22Rv1 (cell line): ENCODE measurements around the gene B4GALT5.

Experiments
- CTCF ChIP-seq: fragments of 450-650 bp; IDR thresholded peaks from 2 replicates; pipeline ENCODE4 v1.5.1; 2017; ENCODE audit warnings: mild to moderate bottlenecking
- ZFX ChIP-seq: fragments of 450-650 bp; IDR thresholded peaks from 2 replicates; pipeline ENCODE4 v1.6.1; 2017; ENCODE audit warnings: antibody characterized with exemption, borderline replicate concordance

GRCh38 chr20:49665796-49666195, 47.9 kb downstream of the B4GALT5 start:
- no peak for TF ChIP-seq CTCF
- no peak for TF ChIP-seq ZFX
